Measurements from ENCODE around the gene UCHL1. TPM values are rescaled to one million over a fixed set of nuclear protein-coding genes. Genes with fewer than 3 reads are reported as not detected.

The UCHL1 gene
- total RNA-seq: not detected
- not detected for total RNA-seq (2013)

- Histone ChIP-seq H3K36me3 (ENCODE audit: control insufficient read depth, insufficient read depth, low read length) (no peaks in the 10 kb centered on the region), H3K4me1 (ENCODE audit: control insufficient read depth, insufficient read depth, low read length) (peaks cover 7% of the 10 kb centered on the region), H3K27me3 (ENCODE audit: control insufficient read depth, insufficient read depth, low read length) (peaks cover 5% of the 10 kb centered on the region), H3K4me3 (ENCODE audit: low read length) (no peak within 1 kb of the TSS), H3K27ac (ENCODE audit: low read length) (no peak within 1 kb of the TSS), H3K9me3 (ENCODE audit: control insufficient read depth, insufficient read depth, low read length) (no peaks in the 10 kb centered on the region)
- ATAC-seq: no peak
- peaks cover 31 to 42% of the 10 kb centered on the region in 2 donors for H3K27me3 Mint-ChIP-seq (ENCODE audit: low read depth in 2 of 2)
- no peak for DNase-seq
- peak within 1 kb of the TSS; percentile 70 for H3K4me3 Mint-ChIP-seq
- peaks cover 0 to 2% of the 10 kb centered on the region in 2 donors for H3K9me3 Mint-ChIP-seq
- no peak within 1 kb of the TSS for H3K27ac Mint-ChIP-seq
- 3% methylated on average over 55 of the region's 55 CpGs for WGBS (ENCODE audit: insufficient coverage)
- H3K36me3 Mint-ChIP-seq: peaks cover 16% of the 10 kb centered on the region
- intact Hi-C loops (cut with micrococcal nuclease): no loop called here
- no peak for TF ChIP-seq CTCF (IDR thresholded peaks at IDR 0.05)
- H3K4me1 Mint-ChIP-seq: peaks cover 4 to 7% of the 10 kb centered on the region in 2 donors
These were observed at the start of gene UCHL1 for GRCh38 chr4:41256740-41257256. Gene UCHL1 (plus strand): TSS chr4:41256928. CDS start chr4:41256977, 49 bp downstream.

GRCh38 chr4:41207291-41207831 is 49.4 kb upstream of the UCHL1 start:
- intact Hi-C loops (cut with micrococcal nuclease): no loop called here
- Histone ChIP-seq H3K4me1 (ENCODE audit: control insufficient read depth, insufficient read depth, low read length) (no peaks in the 10 kb centered on the region), H3K27me3 (ENCODE audit: control insufficient read depth, insufficient read depth, low read length) (no peaks in the 10 kb centered on the region), H3K4me3 (ENCODE audit: low read length) (no peak overlapping the region), H3K36me3 (ENCODE audit: control insufficient read depth, insufficient read depth, low read length) (no peaks in the 10 kb centered on the region), H3K27ac (ENCODE audit: low read length) (no peak overlapping the region), H3K9me3 (ENCODE audit: control insufficient read depth, insufficient read depth, low read length) (no peaks in the 10 kb centered on the region)
- no peak overlapping the region for H3K4me3 Mint-ChIP-seq
- no peak overlapping the region for H3K27ac Mint-ChIP-seq
- no peaks in the 10 kb centered on the region for H3K9me3 Mint-ChIP-seq
- H3K36me3 Mint-ChIP-seq: no peaks in the 10 kb centered on the region
- peaks cover 12 to 32% of the 10 kb centered on the region in 2 donors for H3K27me3 Mint-ChIP-seq (ENCODE audit: low read depth in 2 of 2)
- no peak for ATAC-seq
- TF ChIP-seq CTCF (IDR thresholded peaks at IDR 0.05): no peak
- DNase-seq: no peak
- peaks cover 0 to 6% of the 10 kb centered on the region in 2 donors for H3K4me1 Mint-ChIP-seq

GRCh38 chr4:41209187-41209586 is 47.5 kb upstream of the UCHL1 start:
- H3K9me3 Mint-ChIP-seq: no peaks in the 10 kb centered on the region
- Histone ChIP-seq H3K27ac (ENCODE audit: low read length) (no peak overlapping the region), H3K4me1 (ENCODE audit: control insufficient read depth, insufficient read depth, low read length) (peaks cover 8% of the 10 kb centered on the region), H3K9me3 (ENCODE audit: control insufficient read depth, insufficient read depth, low read length) (no peaks in the 10 kb centered on the region), H3K27me3 (ENCODE audit: control insufficient read depth, insufficient read depth, low read length) (peaks cover 13% of the 10 kb centered on the region), H3K4me3 (ENCODE audit: low read length) (no peak overlapping the region), H3K36me3 (ENCODE audit: control insufficient read depth, insufficient read depth, low read length) (no peaks in the 10 kb centered on the region)
- TF ChIP-seq CTCF (IDR thresholded peaks at IDR 0.05): no peak
- H3K4me3 Mint-ChIP-seq: no peak overlapping the region
- H3K27ac Mint-ChIP-seq: no peak overlapping the region
- WGBS (ENCODE audit: insufficient coverage): 95% methylated on average over 5 of the region's 5 CpGs
- intact Hi-C loops (cut with micrococcal nuclease): no loop called here
- peaks cover 24 to 40% of the 10 kb centered on the region in 2 donors for H3K27me3 Mint-ChIP-seq (ENCODE audit: low read depth in 2 of 2)
- H3K4me1 Mint-ChIP-seq: peaks cover 6 to 13% of the 10 kb centered on the region in 2 donors
- no peaks in the 10 kb centered on the region for H3K36me3 Mint-ChIP-seq
- DNase-seq: no peak
- ATAC-seq: no peak

GRCh38 chr4:41209901-41210300 is 46.8 kb upstream of the UCHL1 start:
- Mint-ChIP-seq H3K4me3 (no peak overlapping the region), H3K27me3 (ENCODE audit: low read depth in 2 of 2) (peaks cover 26 to 39% of the 10 kb centered on the region in 2 donors), H3K9me3 (no peaks in the 10 kb centered on the region), H3K27ac (no peak overlapping the region), H3K36me3 (no peaks in the 10 kb centered on the region), H3K4me1 (peaks cover 6 to 16% of the 10 kb centered on the region in 2 donors)
- WGBS (ENCODE audit: insufficient coverage): 89% methylated on average over 8 of the region's 9 CpGs
- Histone ChIP-seq H3K27ac (ENCODE audit: low read length) (no peak overlapping the region), H3K9me3 (ENCODE audit: control insufficient read depth, insufficient read depth, low read length) (no peaks in the 10 kb centered on the region), H3K4me3 (ENCODE audit: low read length) (no peak overlapping the region), H3K36me3 (ENCODE audit: control insufficient read depth, insufficient read depth, low read length) (no peaks in the 10 kb centered on the region), H3K4me1 (ENCODE audit: control insufficient read depth, insufficient read depth, low read length) (peaks cover 11% of the 10 kb centered on the region), H3K27me3 (ENCODE audit: control insufficient read depth, insufficient read depth, low read length) (peaks cover 18% of the 10 kb centered on the region)
- DNase-seq (no peak), ATAC-seq (no peak)
- intact Hi-C loops (cut with micrococcal nuclease): no loop called here
- no peak for TF ChIP-seq CTCF (IDR thresholded peaks at IDR 0.05)

Measured in natural killer cell (primary cell).